ENCODE data around the gene ESYT1. TPM values are rescaled to one million over a fixed set of nuclear protein-coding genes. Genes with fewer than 3 reads are reported as not detected.

ESYT1 gene
- total and polyA plus RNA-seq, 11 donors = 17.0 to 81.1 (median 43.4) TPM

- DNase-seq (no peak), ATAC-seq (no peak)
- no peaks in the 10 kb centered on the region for H3K36me3 ChIP-seq
- H3K4me1 ChIP-seq = peaks cover 0 to 29% (median 16%) of the 10 kb centered on the region in 12 donors
- 50 to 63% (median 58%) methylated on average over 5 to 6 of the region's 6 CpGs for WGBS, 4 donors
- peak overlapping the region in 5 of 12 donors; percentile 2 to 55 (median 54) for H3K4me3 ChIP-seq
- peaks cover 0 to 17% (median 10%) of the 10 kb centered on the region in 9 donors for H3K27me3 ChIP-seq
- H3K27ac ChIP-seq = peak overlapping the region in 1 of 12 donors; percentile 47
- intact Hi-C loops (cut with DNase I) = no loop called here
- TF ChIP-seq CTCF (IDR thresholded peaks at IDR 0.05) (no peak), POLR2A (IDR thresholded peaks at IDR 0.05) (no peak)
- H3K9me3 ChIP-seq = no peaks in the 10 kb centered on the region
Measured at GRCh38 chr12:56081393-56082347, 46.4 kb upstream of the ESYT1 start.

- intact Hi-C loops (cut with DNase I) = no loop called here
- Histone ChIP-seq H3K27me3 (peaks cover 0 to 17% (median 10%) of the 10 kb centered on the region in 9 donors), H3K27ac (no peak overlapping the region), H3K36me3 (no peaks in the 10 kb centered on the region), H3K4me1 (peaks cover 0 to 34% (median 16%) of the 10 kb centered on the region in 12 donors), H3K9me3 (no peaks in the 10 kb centered on the region), H3K4me3 (no peak overlapping the region)
- ATAC-seq (no peak), DNase-seq (no peak)
- 49 to 100% (median 82%) methylated on average over 1 to 2 of the region's 2 CpGs for WGBS, 4 donors
- TF ChIP-seq CTCF (IDR thresholded peaks at IDR 0.05) (no peak), POLR2A (IDR thresholded peaks at IDR 0.05) (no peak)
Measured at GRCh38 chr12:56082382-56082781, 45.7 kb upstream of the ESYT1 start.

- ATAC-seq (no peak), DNase-seq (no peak)
- intact Hi-C loops (cut with DNase I) = no loop called here
- TF ChIP-seq POLR2A (IDR thresholded peaks at IDR 0.05) (no peak), CTCF (IDR thresholded peaks at IDR 0.05) (no peak)
- WGBS, 4 donors = 57 to 68% (median 64%) methylated on average over 3 of the region's 3 CpGs
- no peaks in the 10 kb centered on the region for H3K36me3 ChIP-seq
- peaks cover 0 to 39% (median 16%) of the 10 kb centered on the region in 12 donors for H3K4me1 ChIP-seq
- no peak overlapping the region for H3K27ac ChIP-seq
- no peak overlapping the region for H3K4me3 ChIP-seq
- H3K27me3 ChIP-seq = peaks cover 0 to 17% (median 10%) of the 10 kb centered on the region in 9 donors
- no peaks in the 10 kb centered on the region for H3K9me3 ChIP-seq
Measured at GRCh38 chr12:56082967-56083366, 45.1 kb upstream of the ESYT1 start.

GRCh38 chr12:56084958-56085543 is 43.0 kb upstream of the ESYT1 start:
- Histone ChIP-seq H3K9me3 (no peaks in the 10 kb centered on the region), H3K4me3 (no peak overlapping the region), H3K27ac (no peak overlapping the region), H3K36me3 (no peaks in the 10 kb centered on the region), H3K27me3 (peaks cover 0 to 12% (median 9%) of the 10 kb centered on the region in 9 donors), H3K4me1 (peaks cover 0 to 25% (median 6%) of the 10 kb centered on the region in 12 donors)
- TF ChIP-seq POLR2A (IDR thresholded peaks at IDR 0.05) (no peak), CTCF (IDR thresholded peaks at IDR 0.05) (peak in 5 of 12 donors; percentile 17 to 28 (median 21))
- DNase-seq (no peak), ATAC-seq (no peak)
- intact Hi-C loops (cut with DNase I) = no loop called here
- WGBS, 4 donors = 82 to 88% (median 85%) methylated on average over 15 of the region's 15 CpGs

Measured in heart left ventricle (tissue), 16 donors.